Brain microvascular endothelial cell (primary cell): ENCODE data around the gene PLXNA2.

Experiments
- DNase-seq: peaks from one replicate; pipeline ENCODE4 v3.0.0-alpha.2; 2020
- H3K27ac ChIP-seq: fragments of 250-450 bp; sonication (Bioruptor Pico); 2 replicates; pipeline ENCODE4 v1.5.1; 2020; ENCODE audit warnings: mild to moderate bottlenecking, moderate library complexity
- H3K27me3 ChIP-seq: fragments of 250-450 bp; sonication (Bioruptor Pico); replicated peaks from 2 replicates; pipeline ENCODE4 v1.5.1; 2020; ENCODE audit warnings: mild to moderate bottlenecking
- H3K36me3 ChIP-seq: fragments of 250-450 bp; sonication (Bioruptor Pico); replicated peaks from 2 replicates; pipeline ENCODE4 v1.5.1; 2020; ENCODE audit warnings: mild to moderate bottlenecking
- H3K4me3 ChIP-seq: 2 replicates; pipeline ENCODE4 v1.5.1; 2011; ENCODE audit warnings: low read depth, mild to moderate bottlenecking, control low read depth, low read length, moderate library complexity
- CTCF ChIP-seq: IDR thresholded peaks from 2 replicates; pipeline ENCODE4 v1.5.1; 2011; ENCODE audit warnings: low read depth, mild to moderate bottlenecking, moderate library complexity, low read length, control low read depth, inconsistent platforms; ENCODE audit errors: missing control alignments
- in situ Hi-C: cut with HindIII; loops from 2 replicates; pipeline ENCODE4 v1.10.0; 2017; ENCODE audit warnings: low sequenced_read_pairs, low pct_ligation_motif_present

Gene PLXNA2

GRCh38 chr1:208148380-208148779 lies 95.8 kb downstream of the PLXNA2 start:
- Histone ChIP-seq H3K4me3 (no peak overlapping the region), H3K36me3 (no peaks in the 10 kb centered on the region), H3K27ac (no peak overlapping the region), H3K27me3 (no peaks in the 10 kb centered on the region)
- in situ Hi-C loops = no loop called here
- DNase-seq = no peak
- TF ChIP-seq CTCF = no peak

GRCh38 chr1:208146650-208147049 lies 97.5 kb downstream of the PLXNA2 start:
- DNase-seq = no peak
- Histone ChIP-seq H3K4me3 (no peak overlapping the region), H3K36me3 (no peaks in the 10 kb centered on the region), H3K27ac (no peak overlapping the region), H3K27me3 (no peaks in the 10 kb centered on the region)
- no peak for TF ChIP-seq CTCF
- in situ Hi-C loops = no loop called here

GRCh38 chr1:208145167-208145566 lies 99.0 kb downstream of the PLXNA2 start:
- no peak overlapping the region for H3K4me3 ChIP-seq
- in situ Hi-C loops = no loop called here
- no peak for TF ChIP-seq CTCF
- no peaks in the 10 kb centered on the region for H3K27me3 ChIP-seq
- no peak for DNase-seq
- H3K36me3 ChIP-seq = no peaks in the 10 kb centered on the region
- H3K27ac ChIP-seq = no peak overlapping the region

GRCh38 chr1:208142590-208143382 lies 101.4 kb downstream of the PLXNA2 start:
- TF ChIP-seq CTCF = no peak
- in situ Hi-C loops = no loop called here
- Histone ChIP-seq H3K4me3 (no peak overlapping the region), H3K36me3 (peaks cover 3% of the 10 kb centered on the region), H3K27ac (no peak overlapping the region), H3K27me3 (no peaks in the 10 kb centered on the region)
- no peak for DNase-seq

- in situ Hi-C loops = no loop called here
- no peak for DNase-seq
- Histone ChIP-seq H3K4me3 (no peak overlapping the region), H3K27me3 (no peaks in the 10 kb centered on the region), H3K27ac (no peak overlapping the region), H3K36me3 (peaks cover 3% of the 10 kb centered on the region)
- TF ChIP-seq CTCF = no peak
These were observed 102.5 kb downstream of the PLXNA2 start for GRCh38 chr1:208141610-208142192.
